BE2C (cell line): ENCODE measurements around the gene PLCB4.

Experiments
- DNase-seq: peaks from one replicate; pipeline ENCODE4 v3.0.0-alpha.2; 2020
- H3K27me3 ChIP-seq: fragments of 250-450 bp; sonication (Bioruptor Pico); 2 replicates; pipeline ENCODE4 v1.5.1; 2020; ENCODE audit warnings: mild to moderate bottlenecking
- H3K36me3 ChIP-seq: fragments of 250-450 bp; sonication (Bioruptor Pico); 2 replicates; pipeline ENCODE4 v1.5.1; 2020; ENCODE audit warnings: mild to moderate bottlenecking
- H3K4me1 ChIP-seq: fragments of 250-450 bp; sonication (Bioruptor Pico); 2 replicates; pipeline ENCODE4 v1.5.1; 2020
- H3K4me3 ChIP-seq: 2 replicates; pipeline ENCODE4 v1.5.1; 2011; ENCODE audit warnings: low read depth, low read length
- H3K9me3 ChIP-seq: fragments of 250-450 bp; sonication (Bioruptor Pico); 2 replicates; pipeline ENCODE4 v1.5.1; 2020
- CTCF ChIP-seq: IDR thresholded peaks from 2 replicates; pipeline ENCODE4 v1.5.1; 2012; ENCODE audit warnings: mild to moderate bottlenecking, low read depth, low read length

The PLCB4 gene

GRCh38 chr20:9179193-9179802 lies 110.4 kb downstream of the PLCB4 start:
- Histone ChIP-seq H3K4me1 (0 out of 2 replicates have a peak, but pooled peaks cover 7% of the 10 kb centered on the region), H3K36me3 (no peaks in the 10 kb centered on the region), H3K4me3 (no peak overlapping the region), H3K9me3 (no peaks in the 10 kb centered on the region), H3K27me3 (no peaks in the 10 kb centered on the region)
- TF ChIP-seq CTCF: no peak
- DNase-seq: no peak

GRCh38 chr20:9179867-9180266 lies 111.0 kb downstream of the PLCB4 start:
- no peak for TF ChIP-seq CTCF
- H3K4me3 ChIP-seq: no peak overlapping the region
- H3K27me3 ChIP-seq: no peaks in the 10 kb centered on the region
- 0 out of 2 replicates have a peak, but pooled peaks cover 7% of the 10 kb centered on the region for H3K4me1 ChIP-seq
- no peaks in the 10 kb centered on the region for H3K36me3 ChIP-seq
- H3K9me3 ChIP-seq: no peaks in the 10 kb centered on the region
- DNase-seq: no peak

GRCh38 chr20:9180481-9181257 lies 111.8 kb downstream of the PLCB4 start:
- H3K36me3 ChIP-seq: no peaks in the 10 kb centered on the region
- no peaks in the 10 kb centered on the region for H3K27me3 ChIP-seq
- no peak for DNase-seq
- 0 out of 2 replicates have a peak, but pooled peaks cover 7% of the 10 kb centered on the region for H3K4me1 ChIP-seq
- H3K9me3 ChIP-seq: no peaks in the 10 kb centered on the region
- no peak overlapping the region for H3K4me3 ChIP-seq
- no peak for TF ChIP-seq CTCF

- H3K27me3 ChIP-seq: no peaks in the 10 kb centered on the region
- no peaks in the 10 kb centered on the region for H3K36me3 ChIP-seq
- no peaks in the 10 kb centered on the region for H3K4me1 ChIP-seq
- no peak for TF ChIP-seq CTCF
- H3K9me3 ChIP-seq: no peaks in the 10 kb centered on the region
- H3K4me3 ChIP-seq: no peak overlapping the region
- no peak for DNase-seq
Observed at GRCh38 chr20:9185511-9185910, 116.6 kb downstream of the PLCB4 start.

- Histone ChIP-seq H3K9me3 (no peaks in the 10 kb centered on the region), H3K4me1 (no peaks in the 10 kb centered on the region), H3K27me3 (no peaks in the 10 kb centered on the region), H3K4me3 (no peak overlapping the region), H3K36me3 (no peaks in the 10 kb centered on the region)
- TF ChIP-seq CTCF: no peak
- DNase-seq: no peak
Observed at GRCh38 chr20:9186396-9186795, 117.5 kb downstream of the PLCB4 start.

- no peak for TF ChIP-seq CTCF
- H3K36me3 ChIP-seq: no peaks in the 10 kb centered on the region; the same call in 1 of the 2 replicates
Observed at GRCh38 chr20:9195031-9195430, 126.1 kb downstream of the PLCB4 start.

More at GRCh38 chr20:9195031-9195430, 126.1 kb downstream of the PLCB4 start:
- no peak for DNase-seq
- no peaks in the 10 kb centered on the region for H3K9me3 ChIP-seq
- no peaks in the 10 kb centered on the region for H3K27me3 ChIP-seq
- H3K4me1 ChIP-seq: peaks cover 6% of the 10 kb centered on the region
- no peak overlapping the region for H3K4me3 ChIP-seq
